GM12801 (cell line): Measurements from ENCODE around the gene YWHAG.

Experiments
- TF ChIP-seq, protein P1 (sequence below): IDR thresholded peaks from one replicate; pipeline ENCODE4 v1.5.1; 2011; ENCODE audit warnings: control low read depth; ENCODE audit not compliant: insufficient read length; ENCODE audit errors: extremely low read depth

The YWHAG gene

DNA sequence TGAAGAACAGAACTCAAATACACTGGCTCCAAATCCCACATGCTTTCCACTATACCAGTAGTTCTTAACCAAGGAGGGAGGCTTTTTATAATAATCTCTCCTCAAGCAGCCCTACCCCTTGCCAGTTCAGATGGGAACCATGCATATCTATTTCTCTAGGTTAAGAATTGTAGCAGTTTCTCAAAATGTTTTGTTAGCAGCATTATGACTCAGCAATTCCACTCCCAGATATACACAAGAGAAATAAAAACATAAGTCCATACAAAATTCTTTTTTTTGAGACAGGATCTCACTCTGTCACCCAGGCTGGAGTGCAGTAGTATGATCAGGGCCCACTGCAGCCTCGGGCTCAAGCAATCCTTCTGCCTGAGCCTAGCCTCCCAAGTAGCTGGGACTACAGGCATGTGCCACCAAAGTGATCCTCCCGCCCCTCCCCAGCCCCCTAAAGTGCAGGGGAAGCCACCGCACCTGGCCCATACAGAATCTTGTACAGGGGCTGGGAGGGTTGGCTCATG lies 18.1 kb downstream of the YWHAG start:
- TF ChIP-seq, protein P1, sequence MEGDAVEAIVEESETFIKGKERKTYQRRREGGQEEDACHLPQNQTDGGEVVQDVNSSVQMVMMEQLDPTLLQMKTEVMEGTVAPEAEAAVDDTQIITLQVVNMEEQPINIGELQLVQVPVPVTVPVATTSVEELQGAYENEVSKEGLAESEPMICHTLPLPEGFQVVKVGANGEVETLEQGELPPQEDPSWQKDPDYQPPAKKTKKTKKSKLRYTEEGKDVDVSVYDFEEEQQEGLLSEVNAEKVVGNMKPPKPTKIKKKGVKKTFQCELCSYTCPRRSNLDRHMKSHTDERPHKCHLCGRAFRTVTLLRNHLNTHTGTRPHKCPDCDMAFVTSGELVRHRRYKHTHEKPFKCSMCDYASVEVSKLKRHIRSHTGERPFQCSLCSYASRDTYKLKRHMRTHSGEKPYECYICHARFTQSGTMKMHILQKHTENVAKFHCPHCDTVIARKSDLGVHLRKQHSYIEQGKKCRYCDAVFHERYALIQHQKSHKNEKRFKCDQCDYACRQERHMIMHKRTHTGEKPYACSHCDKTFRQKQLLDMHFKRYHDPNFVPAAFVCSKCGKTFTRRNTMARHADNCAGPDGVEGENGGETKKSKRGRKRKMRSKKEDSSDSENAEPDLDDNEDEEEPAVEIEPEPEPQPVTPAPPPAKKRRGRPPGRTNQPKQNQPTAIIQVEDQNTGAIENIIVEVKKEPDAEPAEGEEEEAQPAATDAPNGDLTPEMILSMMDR = no peak

DNA sequence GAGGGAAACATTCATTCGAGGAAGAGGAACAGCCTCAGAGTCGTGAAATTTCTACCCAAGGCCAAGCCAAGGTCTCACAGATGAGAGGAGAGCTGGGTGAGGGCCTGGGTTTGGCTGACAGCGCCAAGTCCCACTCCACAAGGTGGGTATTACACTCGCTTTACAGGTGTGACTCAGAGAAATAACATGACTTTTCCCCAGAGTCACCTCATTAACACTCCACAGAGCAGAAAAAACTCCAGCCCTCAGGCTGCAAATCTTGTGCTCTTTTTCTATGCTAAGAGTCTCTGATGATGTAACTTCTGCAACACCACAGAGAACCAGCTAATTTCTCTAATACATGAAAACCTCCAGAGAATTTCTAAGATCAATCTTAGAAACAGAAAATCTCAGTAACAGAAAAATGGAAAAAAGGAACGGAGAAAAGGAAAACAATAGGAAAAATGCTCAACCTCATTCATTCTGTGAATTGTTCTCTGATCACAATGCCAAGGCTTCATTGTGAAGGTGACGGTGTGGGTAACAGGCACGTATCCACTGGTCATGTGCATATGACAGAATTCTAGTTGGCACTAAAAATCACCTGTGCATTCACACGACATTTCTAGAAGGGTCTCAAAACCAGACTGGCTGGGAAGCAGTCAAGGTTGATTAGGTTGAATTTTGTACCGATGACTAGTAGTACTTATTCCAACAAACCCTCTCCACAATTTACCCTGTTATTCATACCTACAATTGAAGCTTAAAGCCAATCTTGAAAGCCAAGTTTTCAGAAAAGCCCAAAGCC lies 20.3 kb downstream of the YWHAG start:
- TF ChIP-seq, protein P1 = no peak

DNA sequence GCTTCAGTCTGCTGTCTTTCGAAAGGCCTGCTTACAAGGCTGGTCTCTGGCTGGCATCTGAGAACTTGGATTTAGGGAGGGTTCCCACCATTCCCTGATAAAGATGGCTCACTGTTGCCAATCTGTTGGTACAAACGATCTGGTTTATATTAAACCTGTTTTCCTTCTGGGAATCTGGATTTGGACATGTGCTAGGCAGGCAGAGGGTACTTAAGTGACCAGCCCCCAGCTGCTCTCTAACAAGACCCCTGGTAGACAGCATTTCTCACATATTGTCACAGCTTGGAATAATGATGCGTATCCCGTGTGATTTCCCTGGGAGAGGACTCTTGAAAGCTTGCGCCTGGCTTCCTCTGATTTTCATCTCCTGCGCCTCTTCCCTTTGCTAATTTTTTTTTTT lies 21.6 kb downstream of the YWHAG start:
- TF ChIP-seq, protein P1 = no peak

DNA sequence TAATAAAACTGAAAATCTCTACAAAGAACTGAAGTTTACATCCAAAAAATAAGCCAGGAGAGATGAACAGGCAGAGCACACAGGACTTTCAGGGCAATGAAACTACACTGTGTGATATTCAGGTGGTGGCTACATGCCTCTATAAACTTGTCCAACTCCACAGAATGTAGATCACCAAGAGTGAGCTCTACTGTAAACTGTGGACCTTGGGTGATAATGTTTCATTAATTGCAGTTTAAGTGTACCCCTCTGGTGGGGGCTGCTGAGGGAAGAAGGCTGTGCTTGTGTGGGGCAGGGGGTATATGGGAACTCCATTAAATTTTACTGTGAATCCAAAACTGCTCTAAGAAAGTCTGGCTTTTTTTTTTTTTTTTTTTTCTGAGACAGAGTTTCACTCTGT lies 22.7 kb downstream of the YWHAG start:
- TF ChIP-seq, protein P1 = no peak

DNA sequence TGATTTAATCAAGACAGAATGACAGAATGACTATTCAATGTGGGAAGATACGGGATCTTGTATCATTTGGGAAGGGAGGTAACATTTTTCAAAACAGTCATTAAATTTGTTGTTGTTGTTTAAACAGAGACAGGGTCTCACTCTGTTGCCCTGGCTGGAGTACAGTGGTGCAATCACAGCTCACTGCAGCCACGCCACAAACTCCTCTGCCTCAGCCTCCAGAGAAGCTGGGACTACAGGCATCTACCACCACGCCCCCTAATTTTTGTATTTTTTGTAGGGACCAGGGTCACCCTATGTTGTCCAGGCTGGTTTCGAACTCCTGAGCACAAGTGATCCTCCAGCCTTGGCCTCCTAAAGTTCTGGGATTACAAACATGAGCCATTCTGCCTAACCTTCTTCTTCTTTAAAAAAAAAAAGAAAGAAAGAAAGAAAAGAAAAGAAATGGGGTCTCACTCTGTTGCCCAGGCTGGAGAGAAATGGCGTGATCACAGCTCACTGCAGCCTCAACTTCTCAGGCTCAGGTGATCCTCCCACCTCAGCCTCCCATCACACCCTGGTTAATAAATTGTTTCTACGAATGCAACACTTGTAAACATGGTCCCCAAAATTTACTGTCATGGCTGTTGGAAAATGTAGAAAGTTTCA lies 24.3 kb downstream of the YWHAG start:
- TF ChIP-seq, protein P1 = no peak

DNA sequence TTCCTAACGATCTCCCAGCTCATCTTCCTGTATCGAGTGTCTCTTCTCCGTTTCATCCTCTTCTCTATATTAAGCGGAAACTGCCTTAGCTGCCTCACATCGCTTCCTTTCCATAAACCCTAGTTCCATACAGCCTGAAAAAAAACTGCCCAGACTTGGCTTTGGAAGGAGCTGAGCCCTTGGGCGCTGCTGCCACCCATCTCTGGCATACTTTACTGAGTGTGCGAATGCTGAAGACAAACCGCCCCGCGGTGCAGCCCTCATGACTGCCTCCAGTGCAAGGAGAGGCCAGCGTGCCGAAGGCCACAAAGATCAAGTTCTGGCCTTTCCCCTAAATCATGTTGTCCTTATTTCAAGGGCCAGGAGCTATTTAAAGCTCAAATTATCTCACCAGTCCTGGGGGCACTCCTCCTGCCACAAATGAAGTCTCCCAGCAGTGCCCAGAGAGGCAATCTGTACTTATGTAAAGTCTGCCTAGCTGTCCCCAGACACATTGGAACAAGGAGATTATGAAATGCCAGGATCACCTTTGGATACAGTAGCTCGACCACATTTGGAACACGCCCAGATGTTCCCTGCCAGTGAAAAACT lies 25.2 kb downstream of the YWHAG start:
- TF ChIP-seq, protein P1 = no peak

DNA sequence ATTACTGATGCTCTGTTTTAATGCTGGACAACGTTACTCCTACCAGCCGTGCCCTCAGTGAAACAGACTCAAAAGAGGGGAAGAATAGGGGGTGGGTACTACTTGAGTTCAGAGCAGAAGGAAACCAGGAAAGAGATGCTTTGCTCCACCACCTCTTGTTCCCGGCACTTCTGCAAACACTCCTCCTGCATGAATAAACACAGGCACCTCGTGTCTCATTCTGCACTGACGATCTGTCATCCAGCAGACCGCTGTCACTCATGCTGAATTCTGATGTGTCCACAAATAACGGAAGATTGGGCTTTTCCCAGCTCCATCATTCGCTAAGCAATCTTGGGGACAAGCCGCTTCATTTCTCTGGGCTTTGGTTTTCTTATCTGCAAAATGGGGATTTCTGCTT lies 26.7 kb downstream of the YWHAG start:
- TF ChIP-seq, protein P1 = no peak
